Measurements from ENCODE around the gene DDHD1.
A peak's percentile ranks its signal among the peaks of the same experiment; 100 is the strongest.
"Not testable (repeated sequence)": the region's sequence is repeated elsewhere in the genome, so short reads cannot be mapped to it uniquely, and the experiment has no call there.

Gene DDHD1

DNA sequence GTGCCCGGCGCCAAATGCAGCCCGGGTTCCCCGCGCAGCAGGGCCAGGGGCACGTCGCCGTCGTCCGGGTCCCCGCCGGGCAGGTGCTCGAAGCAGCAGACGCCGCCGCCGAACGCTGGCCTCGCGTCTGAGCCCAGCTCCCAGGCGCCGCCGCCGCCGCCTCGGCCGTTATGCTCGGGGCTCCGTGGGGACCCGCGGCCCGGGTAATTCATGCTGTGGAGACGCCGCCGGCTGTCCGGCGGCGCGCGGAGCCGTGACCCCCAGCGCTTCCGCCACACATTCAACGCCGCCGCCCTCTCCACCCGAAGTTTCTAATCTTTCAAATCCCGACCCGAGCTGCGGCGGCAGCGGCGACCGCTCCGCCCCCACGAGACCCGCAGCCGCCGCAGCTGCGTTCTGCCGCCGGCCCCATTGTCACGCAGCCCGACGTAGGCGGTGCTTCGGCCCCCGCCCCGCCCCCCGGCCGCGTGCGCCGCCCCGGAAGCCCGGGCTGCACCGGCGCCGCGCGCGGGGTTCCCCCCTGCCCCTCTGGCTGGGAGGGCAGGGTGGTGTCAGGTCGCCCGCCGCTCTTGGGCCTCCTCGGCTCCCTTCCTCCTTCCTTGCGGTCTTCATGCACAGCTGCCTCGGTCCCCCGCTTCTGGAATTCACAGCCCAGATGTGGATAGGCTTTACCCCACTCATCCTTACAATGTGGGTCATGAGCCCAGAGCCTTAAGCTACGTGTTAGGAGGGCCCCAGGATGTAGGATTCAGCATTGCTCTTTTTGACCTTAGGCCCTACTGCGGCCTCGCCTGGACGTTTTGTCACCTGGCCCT, at the start of gene DDHD1:
Gene DDHD1 (minus strand): TSS at position 437 of the 815 bp plus-strand sequence. CDS start 225 bp downstream, at position 212.
- peak; percentile 74 for DNase-seq (ENCODE audit: low read depth)

DNA sequence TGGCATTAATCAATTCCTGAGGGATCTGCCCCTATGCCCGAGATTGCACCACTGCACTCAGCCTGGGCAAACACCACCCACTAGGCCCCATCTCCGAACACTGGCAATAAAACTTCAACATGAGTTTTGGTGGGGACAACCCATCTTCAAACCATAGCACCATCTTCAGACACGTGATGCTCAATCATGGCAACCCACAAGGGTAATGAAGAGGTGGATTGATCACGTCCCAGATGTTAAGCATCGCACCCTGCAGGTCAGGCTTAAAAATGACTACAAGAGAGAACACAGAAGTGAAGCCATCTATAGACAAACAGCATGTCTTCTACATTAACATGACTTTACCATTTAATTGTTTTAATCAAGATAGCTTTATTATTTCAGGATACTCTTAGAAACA, 42.8 kb upstream of the DDHD1 start:
- no peak for DNase-seq (ENCODE audit: low read depth)

DNA sequence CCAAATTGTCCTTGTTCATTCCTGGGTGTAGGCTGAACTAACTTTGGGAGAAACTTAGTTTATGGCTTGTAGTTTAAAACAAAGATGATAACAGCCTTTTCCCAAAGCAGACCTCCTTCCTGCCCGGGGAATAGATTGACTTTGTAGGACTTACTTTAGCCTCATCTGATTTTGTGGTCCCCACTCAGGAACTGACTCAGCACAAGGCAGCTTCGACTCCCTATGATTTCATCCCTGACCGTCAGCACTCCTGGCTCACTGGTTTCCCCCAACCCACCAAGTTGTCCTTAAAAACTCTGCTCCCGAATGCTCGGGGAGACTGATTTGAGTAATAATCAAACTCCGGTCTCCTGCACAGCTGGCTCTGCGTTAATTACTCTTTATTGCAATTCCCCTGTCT, 40.1 kb upstream of the DDHD1 start:
- no peak for DNase-seq (ENCODE audit: low read depth)

DNA sequence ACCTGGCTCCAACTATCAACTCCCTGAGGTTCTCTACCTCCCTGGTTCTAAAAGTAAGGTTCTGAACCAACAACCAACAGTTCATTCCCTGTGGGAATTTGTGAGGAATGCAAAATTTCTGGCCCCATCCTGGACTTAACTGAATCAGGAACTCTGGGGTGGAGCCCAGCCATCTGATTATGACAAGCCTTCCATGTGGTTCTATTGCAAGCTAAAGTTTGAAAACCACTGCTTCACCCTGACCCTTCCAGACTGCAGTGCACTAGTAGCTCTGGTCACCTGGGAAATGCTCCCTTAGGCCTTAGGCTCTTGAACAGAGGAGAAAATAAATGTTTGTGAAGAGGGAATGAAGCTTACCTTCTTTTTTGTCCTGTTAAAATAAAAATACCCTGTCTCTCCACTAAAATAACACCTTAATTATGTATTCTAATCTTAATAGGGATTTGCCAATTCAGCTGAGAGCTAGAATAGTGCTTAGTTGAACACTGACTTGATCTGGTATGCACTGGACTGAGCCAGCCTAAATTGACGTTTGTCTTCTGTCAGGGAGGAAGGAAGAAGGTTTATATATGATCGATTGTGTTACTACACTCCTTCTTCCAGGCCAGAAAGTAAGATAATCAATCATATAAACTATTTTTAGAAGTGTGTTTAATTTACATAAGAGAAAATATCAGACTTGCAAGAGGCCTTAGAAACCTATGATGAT, 39.1 kb upstream of the DDHD1 start:
- DNase-seq (ENCODE audit: low read depth), result no peak

DNA sequence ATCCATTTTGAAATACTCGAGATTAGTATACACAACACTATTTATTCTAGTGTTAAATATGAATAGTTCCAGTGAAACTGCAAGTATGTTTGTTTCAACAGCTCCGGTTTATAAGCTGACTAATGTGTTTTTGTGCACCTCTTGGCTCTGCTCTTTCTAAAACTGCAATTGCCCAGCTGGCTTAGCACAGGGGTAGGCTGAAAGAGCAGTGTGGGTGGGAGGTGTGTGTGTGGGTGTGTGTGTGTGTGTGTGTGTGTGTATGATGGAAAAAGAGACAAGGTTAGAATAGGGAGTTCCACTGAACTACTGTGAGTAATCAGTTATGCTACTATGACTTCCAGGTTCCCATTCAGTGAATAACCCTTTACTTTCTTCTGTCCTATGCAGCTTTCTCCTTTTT, 37.8 kb upstream of the DDHD1 start:
- DNase-seq (ENCODE audit: low read depth), result peak; percentile 41

- DNase-seq (ENCODE audit: low read depth), result no peak
These were observed 34.9 kb upstream of the DDHD1 start for GRCh38 chr14:53187921-53188463.

DNA sequence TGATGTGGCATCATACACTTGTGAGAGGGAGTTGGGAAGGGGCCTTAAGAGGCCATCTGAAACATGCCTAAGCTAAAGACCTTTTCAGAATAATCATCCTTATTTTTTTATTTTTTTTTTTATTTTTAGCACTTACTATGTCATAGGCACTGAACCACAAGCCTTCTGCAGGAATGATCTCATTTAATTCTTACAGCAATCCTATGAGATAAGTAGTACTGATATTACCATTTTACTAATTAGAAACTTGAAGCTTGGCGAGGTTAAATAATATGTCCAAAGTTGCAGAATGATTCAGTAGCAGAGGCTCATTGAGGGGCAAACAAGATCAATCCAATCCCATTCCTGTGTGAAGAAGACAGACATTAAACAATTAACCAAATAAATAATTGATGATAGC, 33.4 kb upstream of the DDHD1 start:
- DNase-seq (ENCODE audit: low read depth), result no peak

- DNase-seq (ENCODE audit: low read depth), result no peak
These were observed 30.5 kb upstream of the DDHD1 start for GRCh38 chr14:53183611-53184010.

GRCh38 chr14:53183056-53183455, 29.9 kb upstream of the DDHD1 start:
- DNase-seq (ENCODE audit: low read depth), result no peak

GRCh38 chr14:53181463-53182081, 28.4 kb upstream of the DDHD1 start:
- DNase-seq (ENCODE audit: low read depth), result not testable (repeated sequence)

DNA sequence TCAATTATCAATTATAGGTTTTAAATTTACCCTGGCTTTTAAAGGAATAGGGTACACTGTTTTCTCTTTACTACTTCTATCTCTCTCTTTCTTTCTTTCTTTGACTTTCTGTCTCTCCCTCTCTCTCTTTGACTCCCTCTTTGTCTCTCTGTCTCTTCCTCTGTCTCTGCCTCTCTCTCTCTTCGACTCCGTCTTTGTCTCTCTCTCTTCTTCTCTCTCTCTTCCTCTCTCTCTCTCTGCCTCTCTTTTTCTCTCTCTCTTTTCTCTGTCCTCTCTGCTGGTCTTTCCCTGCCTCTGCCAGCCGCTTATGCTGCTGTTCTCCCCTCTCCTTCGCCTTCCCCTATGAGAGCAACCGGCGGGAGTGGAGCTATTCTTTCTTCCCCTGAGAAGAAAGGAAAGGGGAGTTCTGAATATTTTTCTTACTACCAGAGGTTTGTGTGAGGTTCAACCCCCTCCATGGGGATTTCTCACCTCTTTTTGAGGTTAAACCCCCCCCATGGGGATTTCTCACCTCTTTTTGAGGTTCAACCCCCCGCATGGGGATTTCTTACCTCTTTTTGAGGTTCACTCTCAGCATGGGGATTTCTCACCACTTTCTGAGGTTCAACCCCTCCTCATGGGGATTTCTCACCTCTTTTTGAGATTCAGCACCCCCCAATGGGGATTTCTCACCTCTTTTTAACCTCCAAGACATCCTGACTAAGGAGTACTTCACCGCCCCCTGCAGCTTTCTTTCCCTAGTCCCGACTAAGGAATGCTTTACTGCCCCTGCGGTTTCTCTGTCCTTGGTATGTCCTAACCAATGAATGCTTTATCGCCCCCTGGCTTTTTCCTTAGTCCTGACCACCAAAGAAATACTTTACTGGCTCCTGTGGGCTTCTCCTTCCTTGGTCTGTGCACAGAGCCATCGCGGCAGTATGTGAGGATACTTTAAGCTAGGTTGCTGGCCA, 27.4 kb upstream of the DDHD1 start:
- DNase-seq (ENCODE audit: low read depth), result peak; percentile 16

DNA sequence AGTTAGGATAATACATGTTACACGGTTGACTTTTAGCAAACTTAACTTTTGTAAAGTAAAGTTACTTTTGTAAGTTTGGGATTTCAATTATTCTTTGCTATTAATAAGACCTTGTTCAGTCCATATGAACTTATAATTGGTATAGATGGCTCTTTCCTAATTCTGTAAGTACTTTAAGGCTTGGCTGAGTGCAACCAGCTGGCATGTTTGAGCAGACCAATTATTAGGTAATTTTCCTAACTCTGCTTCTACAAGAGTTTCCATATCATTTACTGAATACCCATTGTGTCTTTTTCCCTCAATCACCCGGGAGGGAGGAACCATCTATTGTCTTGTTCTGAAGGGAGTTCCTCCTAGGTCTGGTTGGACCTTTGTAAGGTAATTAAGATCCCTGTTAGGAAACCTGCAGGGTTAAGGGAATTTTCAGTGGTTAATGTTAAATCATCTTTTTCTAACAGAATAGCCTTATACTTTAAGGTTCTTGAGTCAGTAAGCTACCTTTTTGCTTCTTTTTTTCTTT, 26.4 kb upstream of the DDHD1 start:
- DNase-seq (ENCODE audit: low read depth), result not testable (repeated sequence)

- DNase-seq (ENCODE audit: low read depth), result no peak
These were observed 22.3 kb upstream of the DDHD1 start for GRCh38 chr14:53175375-53175774.

DNA sequence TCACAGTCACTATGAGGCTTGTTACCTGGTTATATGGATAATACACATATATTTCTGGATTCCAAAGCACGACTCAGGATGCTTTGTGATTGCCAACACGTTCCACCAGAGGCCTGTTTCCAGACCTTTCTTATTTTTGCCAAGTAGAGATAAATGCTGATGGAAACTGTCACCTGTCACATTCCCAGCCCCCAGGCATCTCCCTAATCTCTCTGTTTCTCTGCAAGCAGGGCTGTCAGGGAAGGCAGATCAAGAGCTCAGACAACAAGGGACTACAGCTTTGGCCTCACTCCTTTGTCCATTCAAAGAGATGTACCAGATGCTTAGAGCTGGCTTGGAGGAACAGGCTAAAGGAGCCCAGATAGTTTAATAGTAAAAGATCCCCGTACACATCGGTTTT, 21.8 kb upstream of the DDHD1 start:
- no peak for DNase-seq (ENCODE audit: low read depth)

DNA sequence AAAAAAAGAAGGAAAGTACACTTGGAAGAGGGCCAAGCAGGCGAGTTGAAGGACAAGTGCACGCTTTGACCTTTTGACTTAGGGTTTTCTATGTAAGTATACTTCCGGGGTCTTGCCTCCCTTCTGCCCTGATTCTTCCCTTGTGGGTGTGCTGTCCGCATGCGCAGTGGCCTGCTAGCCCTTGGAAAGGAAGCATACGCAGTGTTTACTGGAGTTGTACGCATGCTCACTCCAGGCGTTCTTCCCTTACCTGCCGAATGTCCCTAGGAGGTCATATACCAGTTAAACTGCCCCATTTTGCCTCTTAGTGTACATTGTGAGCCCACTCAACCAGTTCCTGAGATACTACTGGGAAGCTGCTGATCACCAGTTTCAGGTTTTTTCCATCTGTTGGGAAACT, 15.7 kb upstream of the DDHD1 start:
- DNase-seq (ENCODE audit: low read depth), result no peak

GRCh38 chr14:53167602-53168328, 14.6 kb upstream of the DDHD1 start:
- DNase-seq (ENCODE audit: low read depth), result no peak

DNA sequence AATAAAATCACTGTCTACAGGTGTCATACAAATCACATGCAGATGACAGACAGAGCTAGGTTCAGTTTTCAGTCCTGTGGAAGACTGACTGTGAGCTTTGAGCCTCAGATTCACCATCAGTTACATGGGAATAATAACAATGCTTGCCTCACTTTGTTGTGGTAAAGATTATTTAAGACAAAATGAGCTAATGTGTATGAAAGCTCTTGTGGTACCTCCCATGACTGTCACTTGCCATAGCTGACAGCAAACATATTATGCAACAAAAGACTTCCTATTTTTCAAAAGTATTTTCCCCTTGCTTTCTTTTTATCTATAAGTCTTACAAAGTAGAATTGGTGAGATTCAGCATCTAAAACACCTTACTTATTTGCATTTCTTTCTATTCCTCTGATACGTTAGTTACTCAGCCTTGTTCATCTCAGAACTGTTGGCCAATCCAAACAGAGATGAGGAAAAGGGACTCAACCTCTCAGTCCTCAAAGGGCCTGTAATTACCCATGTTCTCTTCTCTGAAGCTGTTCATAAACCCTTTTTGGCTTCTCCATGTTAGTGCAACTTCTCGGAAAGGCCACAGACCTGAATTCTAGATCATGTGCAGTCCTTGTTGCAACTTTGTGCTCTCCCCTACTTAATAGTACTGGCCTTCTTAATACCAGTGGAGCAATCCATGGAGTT, 8.8 kb upstream of the DDHD1 start:
- no peak for DNase-seq (ENCODE audit: low read depth)

DNA sequence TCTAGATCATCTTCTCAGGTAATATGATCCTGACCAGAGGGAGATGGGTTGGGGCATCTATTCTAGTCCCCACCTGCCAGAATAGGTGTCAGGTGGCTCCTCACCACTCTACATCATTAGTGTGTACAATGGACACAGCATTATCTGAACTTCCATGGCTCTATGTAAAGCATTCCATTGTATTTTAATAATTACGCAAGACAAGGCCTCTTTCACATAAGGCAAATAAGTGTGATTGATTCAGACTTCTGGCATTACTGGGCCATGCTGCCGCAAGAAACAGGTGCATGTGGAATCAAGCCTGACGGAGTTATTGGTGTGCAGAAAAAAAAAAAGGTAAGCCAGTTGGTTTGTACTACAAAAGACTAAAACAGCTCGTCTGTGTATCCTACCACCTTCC, 3.1 kb upstream of the DDHD1 start:
- no peak for DNase-seq (ENCODE audit: low read depth)

GRCh38 chr14:53153702-53154112, 584 bp upstream of the DDHD1 start:
- peak; percentile 2 for DNase-seq (ENCODE audit: low read depth)
